GM18519 (cell line): ENCODE data around the gene UVRAG.

Experiments
- ATAC-seq: cut with Tn5 transposase; IDR thresholded peaks from one replicate; pipeline ENCODE4 v1.9.1; 2021; ENCODE audit warnings: mild to moderate bottlenecking, moderate library complexity; ENCODE audit not compliant: unreplicated experiment, low FRiP score

Gene UVRAG

DNA sequence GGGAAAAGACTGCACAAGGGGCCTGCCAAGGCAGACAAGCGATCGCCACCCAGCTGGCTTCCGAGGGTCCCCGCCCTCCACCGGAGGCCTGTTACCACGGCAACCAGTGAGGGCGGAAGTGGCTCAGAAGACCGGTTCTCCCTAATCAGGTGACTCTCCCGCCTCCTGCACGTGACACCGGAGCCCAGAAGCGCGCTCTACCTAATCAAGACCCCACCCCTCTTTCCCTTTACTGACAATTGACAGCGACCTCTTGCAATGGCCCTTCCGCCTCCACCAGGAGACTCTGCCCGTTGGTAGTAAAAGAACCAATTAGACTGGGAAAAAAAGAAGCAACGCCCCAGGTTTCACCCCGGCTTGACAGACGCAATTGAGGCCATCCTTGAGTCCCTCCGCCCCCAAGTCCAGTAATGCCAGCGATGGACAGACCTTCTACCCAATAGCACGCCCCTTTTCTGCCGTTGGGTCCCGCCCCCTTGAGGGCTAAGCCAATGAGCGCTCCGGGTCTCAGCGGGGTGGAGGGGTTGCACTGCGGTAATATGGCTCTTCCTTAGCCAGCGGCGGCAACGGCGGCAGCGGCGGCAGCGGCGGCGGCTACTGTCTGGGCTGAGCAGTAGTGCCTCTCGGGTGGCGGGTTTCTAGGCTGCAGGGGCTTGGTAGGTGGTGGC, at the start of gene UVRAG:
TSS of gene UVRAG (plus strand) at position 534 of the 668 bp plus-strand sequence. CDS start 198 bp downstream, outside the sequence.
- peak; percentile 58 for ATAC-seq

DNA sequence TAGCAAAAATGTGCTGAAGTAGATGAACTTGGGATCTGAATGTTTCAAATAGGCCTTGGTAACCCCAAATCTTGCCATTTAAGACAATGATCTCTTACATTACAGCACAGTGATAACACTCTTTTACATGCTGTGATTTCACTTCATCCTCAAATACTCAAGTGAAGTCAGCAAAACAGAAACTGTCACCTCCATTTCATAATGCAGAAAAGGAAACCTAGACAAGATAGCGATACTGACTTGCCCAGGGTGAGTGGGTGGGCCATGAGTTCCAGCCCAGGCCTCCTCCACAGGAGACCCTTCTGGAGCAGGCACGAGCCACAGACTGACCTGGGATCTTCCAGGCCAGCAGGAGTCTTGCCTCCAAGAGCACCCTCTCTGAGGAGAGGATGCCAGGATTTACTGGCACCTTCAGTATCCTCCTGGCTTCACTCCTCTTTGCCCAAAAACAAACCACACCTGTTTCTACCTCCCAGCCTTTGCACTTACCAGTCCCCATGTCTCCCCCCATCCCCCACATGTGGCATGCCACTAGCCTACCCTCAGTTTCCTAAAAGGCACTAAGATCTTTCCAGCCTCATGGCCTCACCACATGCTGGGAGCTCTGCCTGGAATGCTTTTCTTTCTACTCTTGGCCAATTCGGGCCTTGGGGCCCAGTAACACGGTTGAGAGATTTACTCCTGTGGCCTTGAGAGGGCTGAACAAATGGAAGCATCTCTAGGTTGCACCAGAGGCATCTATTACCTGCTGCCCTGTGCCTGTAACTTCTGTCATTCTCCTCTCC, 48.4 kb upstream of the UVRAG start:
- no peak for ATAC-seq

DNA sequence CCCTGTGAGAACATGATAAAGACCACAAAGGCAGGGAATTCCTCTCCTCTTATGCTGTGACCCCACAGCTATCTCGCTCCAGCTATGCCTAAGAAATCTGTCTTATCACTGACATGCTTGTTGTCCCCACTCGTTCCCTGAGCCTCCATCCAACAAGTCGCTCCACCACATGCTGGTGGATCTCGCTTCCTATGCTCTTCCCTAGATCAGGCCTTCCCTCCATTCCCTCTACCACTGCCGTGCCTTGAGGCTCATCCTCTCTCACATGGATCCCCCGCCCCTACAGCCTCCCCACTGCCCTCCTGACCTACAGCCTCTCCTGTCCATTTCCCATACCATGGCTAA, 47.8 kb upstream of the UVRAG start:
- ATAC-seq, result no peak

DNA sequence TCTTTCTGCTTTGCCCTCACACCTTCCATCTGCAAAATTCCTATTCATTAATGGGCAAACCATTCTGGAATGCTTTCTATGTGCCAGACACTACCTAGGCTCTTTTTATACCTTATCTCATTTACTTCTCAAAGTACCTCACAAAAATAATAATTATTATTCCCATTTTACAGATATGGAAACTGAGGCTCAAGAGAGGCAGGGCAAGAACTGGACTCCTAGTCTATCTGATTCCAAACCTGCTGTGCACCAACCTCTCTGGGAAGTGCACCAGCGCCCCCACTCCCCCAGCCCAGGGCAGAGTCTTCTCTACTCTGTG, 47.3 kb upstream of the UVRAG start:
- no peak for ATAC-seq

DNA sequence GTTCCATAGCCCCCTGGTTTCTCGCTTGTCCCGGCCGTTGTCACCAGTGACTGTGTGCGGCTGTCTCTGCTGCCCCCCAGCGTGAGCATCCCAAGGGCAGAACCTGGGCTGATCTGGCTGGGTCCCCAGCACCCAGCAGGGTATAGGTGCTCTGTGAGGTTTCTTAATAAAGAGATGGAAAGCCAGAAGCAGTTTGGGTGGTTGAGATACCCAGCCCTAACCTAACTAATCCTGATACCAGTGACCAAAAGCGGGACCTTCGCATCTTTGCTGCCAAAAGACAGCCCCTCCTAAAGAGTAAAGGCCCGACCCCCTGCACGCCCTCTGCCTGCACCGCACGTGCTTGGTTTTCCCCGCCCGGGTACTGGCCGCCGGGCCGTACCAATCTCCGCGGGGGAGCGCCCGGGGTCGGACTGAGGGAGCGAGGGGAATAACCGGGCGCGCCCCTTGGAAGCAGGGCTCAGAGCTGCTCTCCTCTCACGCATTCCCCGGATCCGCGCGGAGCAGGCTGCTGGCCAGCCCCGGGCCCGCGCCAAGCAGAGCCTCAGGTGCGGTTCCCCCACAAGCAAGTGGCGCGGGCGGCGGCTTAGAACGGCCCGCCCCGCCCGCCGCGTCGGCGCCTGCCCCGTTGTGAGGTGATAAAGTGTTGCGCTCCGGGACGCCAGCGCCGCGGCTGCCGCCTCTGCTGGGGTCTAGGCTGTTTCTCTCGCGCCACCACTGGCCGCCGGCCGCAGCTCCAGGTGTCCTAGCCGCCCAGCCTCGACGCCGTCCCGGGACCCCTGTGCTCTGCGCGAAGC, 46.7 kb upstream of the UVRAG start, which contains the start of gene DGAT2:
TSS of gene DGAT2 (plus strand) at position 667 of the 797 bp plus-strand sequence. CDS start 214 bp downstream, outside the sequence.
- ATAC-seq, result peak; percentile 48

DNA sequence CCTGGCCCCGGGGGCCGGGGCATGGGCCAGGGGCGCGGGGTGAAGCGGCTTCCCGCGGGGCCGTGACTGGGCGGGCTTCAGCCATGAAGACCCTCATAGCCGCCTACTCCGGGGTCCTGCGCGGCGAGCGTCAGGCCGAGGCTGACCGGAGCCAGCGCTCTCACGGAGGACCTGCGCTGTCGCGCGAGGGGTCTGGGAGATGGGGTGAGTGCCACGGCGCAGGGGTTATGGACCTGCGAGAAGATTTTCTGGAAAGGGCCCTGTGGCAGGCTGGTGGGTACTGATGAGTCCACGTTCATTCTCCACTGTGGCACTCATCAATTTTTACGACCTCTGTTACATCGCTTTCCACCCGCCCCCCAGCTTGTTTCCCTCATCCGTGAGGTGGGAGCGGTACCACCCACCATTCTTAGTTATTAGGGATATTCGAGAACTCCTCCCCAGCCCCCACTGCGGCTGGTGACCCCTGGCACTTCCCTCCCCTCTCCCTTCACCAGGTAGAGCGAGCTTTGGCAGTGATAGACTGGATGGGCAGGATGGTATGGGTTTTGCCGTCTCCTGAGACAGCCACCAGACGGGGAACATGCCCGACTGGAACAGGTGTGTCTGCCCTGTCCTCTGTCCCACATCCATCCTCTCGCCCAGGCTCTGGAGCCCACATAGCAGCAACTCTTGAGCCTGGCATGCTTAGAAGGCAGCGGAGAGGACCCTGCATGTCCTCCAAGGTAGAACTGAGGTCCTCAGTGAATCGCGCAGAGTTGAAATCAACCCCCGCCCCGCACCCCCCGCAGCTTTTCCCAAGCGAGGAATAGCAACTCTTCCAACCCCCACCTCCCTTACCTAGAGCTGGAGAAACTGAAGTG, 45.9 kb upstream of the UVRAG start:
- ATAC-seq, result no peak

DNA sequence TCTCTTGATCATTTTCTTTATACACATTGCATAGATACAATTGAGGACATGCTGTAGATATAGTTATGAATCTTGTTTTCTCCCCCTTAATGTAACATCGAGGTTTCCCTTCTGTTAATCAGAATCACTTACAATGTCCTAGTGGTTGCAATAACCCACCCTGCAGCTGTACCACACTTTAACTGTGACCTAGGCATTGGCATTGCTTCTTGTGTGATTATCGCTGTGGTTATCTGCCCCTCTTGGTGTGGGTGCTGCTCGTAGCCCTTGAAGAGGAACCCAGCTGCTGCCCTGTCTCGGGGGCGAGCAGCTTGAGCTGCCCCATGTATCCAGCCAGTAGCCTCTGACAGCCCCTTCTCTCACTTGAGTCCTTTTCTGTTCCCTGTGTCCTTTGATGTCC, 44.9 kb upstream of the UVRAG start:
- ATAC-seq, result no peak

DNA sequence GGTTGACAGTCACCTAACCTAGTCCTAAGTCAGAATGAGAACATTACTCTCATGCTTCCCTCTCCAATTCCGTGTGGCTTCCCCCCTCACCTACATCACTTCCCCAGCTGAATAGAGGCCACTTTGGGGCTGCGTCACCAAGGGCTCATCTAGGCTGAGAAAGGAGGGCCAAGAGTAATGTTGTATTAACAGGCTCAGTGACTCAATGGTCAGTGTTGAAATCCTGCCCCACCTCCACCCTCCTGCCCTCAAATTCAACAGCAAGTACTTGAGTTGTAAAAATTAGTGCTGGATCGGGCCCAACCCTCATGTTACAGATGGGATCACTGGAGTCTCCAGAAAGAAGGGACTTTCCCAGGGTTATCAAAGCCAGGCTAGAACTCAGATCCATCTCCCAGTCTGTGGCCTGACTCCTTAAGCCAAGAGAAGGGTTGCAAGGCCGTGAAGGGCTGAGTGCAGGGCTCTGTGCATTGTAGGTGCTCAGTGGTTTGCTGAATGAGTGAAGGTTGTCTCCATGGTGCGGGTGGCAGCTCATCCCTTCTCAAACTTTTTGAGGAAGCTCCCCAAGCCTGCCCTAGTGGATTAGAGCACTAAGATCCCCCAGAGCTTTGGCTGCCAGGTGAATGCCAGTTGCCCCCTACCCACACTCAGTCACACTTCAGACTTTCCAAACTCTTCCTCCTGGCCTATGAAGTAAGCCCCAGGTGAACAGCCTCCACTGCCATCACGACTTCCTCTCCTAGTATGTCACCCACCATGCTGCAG, 43.2 kb upstream of the UVRAG start:
- ATAC-seq, result no peak

DNA sequence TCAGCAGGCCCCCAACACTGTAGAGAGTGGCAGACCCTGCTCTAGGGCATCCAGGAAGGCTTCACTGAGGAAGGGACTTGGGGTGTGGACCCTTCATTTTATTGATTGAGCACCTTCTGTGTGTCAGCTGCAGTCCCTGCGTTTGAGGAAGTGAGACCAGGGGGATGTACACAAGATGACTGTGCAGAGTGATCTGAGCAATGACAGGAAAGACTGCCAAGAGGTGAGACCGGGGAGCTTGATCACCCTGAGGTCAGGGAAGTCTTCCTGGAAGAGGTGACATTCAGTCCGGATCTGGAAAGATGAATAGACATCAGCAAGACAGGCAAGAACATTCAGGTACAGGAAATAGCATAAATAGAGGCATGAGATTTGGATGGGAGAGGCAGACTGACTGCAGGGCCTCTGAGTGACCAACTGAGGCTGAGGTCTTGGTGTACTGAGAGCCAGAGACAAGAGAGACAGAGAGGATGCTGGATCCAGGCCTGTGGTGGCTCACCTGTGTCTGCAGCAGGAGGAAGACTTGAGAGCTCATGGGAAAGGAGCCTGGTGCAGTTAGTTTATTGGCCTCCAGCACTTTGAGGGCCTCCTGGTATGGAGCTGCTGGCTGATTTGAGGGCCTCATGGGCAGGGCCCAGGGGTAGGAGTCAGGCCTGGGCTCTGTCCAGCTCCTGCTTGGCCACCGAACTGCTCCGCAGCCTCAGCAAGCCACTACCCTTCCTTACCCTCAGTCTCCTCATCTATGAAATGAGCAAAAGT, 41.2 kb upstream of the UVRAG start:
- ATAC-seq, result peak; percentile 82

DNA sequence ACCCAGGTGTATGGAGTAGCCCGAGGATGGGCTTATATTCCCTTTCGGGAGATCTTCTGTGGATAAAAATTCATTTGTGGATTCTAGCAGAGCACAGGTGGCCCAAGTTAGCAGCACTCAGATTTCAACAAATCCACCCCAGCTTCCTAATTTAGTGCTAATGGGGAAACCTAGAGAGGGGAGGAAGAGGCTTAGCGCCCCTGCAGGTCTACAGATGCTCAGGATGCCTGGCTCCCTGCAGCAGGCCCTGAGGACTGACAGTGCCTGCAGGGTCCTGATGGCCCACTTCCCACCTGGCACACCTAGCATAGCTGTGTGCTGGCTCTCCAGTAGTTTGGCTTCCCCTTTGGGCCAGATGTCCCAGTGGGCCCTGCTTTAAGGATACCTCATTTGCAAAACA, 40.0 kb upstream of the UVRAG start:
- no peak for ATAC-seq

DNA sequence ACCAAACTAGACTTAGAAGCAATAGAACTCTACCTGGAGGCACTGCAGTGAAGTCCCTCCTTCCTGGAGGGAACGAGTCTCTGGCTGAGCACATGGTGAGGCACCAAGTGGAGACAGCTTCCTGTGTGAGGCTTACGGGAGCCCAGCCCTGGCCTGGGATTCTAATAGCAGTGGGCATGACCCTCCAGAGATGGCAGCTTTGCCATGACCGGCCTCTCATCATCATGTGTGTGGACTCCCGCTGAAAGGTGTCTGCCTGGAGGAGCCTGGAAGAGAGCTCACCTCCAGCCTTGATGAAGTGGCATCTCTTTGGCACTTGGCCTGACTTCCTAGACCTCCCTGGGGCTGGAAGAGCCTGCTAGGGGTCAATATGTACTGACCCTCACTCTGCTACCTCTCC, 38.5 kb upstream of the UVRAG start:
- ATAC-seq, result no peak

DNA sequence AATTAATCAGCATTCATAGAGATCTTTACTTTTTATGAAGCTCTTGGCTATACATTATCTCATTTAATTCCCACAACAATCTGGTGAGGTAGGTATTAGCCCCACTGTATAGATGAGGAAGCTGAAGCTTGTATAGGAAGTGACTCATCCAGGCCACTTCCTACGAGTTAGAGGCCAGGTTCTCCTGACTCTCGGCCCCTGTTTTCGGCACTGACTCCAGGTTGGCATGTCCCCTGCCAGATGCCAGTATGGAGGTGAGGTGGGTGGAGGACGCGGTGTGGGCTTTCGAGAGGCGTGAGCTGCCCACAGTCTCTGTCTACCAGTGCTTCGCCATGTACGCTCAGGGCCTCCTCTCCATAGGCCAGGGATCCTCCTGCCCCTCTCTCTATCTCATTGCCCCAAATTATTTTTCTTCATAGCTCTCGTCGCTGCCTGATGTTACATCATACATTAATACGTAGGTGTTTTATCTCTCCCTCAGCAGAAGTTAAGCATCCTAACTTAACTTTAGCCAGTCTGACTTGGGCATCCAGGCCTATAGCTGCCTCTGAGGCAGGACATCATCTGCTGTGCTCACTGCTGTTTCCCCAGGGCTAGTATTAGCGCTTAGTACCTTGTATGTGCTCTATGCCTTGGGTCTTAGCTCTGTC, 37.4 kb upstream of the UVRAG start:
- no peak for ATAC-seq

DNA sequence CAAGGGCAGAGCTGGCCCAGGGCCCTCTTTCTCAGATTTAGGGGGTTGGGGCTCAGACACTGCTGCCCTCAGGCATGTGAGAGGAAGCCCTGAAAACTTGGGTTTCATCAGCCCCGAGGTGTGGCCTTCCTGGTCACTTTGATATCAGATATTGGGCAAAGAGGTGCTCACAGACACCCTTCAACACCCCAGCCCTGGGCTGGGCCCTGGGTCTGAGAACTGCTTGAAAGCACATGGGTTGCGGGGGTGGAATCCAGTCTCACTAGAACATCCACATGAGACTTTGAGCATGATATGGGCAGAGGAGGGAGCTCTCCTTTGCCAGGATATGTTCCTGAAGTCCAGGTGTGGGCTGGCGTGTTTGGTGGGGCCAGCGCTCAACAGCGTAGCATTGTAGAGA, 36.0 kb upstream of the UVRAG start:
- ATAC-seq, result no peak

DNA sequence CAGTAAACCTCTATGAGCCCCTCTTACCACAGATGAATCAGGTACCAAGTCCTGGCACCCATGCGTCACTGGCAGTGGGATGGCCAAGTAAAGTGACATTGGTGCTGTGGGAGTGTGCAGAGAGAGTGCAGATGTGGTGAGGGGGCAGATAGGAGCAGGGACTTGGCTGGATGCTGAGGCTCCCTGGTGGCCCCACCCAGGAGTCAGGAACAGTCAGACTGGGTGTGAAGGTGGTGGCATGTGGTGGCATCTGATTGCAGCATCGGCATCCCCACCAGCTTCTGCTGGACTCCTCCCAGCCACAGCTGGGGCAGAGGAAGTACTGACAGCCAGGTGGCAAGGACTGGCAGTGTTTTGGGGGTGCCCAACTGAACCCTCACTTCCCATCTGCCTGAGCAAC, 35.0 kb upstream of the UVRAG start:
- ATAC-seq, result no peak

DNA sequence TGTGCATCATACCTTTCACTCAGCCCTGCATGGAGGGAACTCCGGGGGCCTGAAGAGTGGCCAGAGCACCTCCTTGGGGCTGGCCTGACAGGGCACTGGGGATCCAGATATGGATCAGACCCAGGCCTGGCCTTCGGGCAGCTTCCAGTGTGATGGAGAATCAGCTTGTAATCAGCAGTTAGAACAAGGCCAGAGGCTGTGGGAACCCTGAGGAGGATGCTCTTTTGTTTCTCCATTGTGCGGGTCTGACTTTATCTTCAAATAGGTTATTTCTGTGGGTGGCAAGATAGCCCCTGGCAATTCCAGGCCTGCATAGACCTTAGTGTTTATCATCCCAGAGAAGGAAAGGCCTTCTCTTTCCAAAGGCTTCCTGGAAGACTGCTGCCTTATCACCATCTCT, 34.1 kb upstream of the UVRAG start:
- no peak for ATAC-seq

DNA sequence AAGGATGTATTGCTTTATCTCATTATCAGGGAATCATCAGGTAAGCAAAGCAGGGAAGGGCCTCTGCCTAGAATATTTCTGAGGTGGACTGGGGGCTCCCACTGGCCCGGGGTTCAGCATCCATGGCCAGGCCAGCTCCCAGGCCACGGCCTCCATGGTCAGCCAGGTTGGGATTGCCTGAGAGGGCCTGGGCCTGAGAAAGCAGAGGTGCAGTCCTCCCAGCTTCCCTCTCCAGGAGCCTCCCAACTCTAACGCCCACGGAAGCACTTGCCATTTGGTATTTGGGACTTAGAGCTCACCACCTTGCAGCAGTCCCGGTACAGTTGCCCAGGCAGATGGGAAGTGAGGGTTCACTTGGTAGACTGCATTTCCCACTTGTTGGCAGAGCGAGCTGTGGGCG, 33.7 kb upstream of the UVRAG start:
- ATAC-seq, result no peak

DNA sequence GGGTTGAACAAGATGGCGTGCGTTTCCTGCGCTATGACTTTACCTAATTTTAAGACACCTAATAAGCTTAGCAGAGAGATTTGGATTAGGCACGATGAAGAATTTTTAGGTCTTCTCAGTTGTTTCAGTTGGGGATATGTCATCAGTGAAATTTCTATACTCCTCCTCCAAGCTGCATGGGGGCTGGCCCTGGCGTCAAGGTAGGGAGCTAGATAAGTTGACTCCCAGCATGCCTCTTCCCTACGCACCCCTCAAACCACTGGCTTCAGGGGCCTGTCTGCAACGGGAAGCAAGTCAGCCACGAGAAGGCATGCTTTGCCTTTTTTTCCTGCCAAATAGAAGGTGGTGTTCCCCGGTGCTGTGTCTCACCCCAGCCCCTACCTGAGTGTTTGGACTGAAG, 33.2 kb upstream of the UVRAG start:
- no peak for ATAC-seq

DNA sequence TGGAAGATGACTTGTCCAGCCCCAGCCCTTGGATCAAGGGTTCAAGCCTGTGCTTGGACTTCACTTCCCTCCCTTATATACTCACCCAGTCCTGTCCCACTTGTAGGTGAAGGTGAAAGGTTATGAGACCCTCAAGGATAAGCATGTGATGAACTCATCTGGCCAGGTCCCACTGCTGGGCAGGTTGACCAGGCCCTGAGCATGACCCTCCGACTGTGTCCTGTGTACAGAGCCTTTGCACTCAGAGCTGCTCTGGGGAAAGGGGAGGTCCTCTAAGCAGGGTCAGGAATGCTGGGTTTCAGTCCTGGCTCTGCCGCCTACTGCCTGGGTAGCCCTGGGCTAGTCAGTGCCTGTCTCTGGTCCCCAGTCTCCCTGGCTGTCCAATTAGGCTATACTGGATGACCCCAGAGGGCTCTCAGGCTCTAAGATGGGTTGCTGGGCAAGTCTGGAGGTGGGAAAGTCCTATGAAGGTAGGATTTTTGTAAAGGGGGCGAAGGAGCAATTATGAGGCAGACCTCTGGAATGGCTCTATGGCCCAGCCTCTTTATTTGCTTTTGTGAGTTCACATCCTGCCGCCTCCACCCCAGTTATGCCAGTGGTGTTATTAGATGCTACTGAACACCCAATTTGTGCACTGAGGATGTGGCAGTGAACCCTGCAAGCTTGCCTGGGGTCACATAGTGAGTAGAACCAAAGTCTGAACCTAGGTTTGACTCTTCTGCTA, 32.3 kb upstream of the UVRAG start:
- no peak for ATAC-seq
